ENCODE measurements around the gene FZD2.

FZD2 gene

GRCh38 chr17:44547625-44548267 lies 9.5 kb upstream of the FZD2 start:
- TF ChIP-seq, protein P1, sequence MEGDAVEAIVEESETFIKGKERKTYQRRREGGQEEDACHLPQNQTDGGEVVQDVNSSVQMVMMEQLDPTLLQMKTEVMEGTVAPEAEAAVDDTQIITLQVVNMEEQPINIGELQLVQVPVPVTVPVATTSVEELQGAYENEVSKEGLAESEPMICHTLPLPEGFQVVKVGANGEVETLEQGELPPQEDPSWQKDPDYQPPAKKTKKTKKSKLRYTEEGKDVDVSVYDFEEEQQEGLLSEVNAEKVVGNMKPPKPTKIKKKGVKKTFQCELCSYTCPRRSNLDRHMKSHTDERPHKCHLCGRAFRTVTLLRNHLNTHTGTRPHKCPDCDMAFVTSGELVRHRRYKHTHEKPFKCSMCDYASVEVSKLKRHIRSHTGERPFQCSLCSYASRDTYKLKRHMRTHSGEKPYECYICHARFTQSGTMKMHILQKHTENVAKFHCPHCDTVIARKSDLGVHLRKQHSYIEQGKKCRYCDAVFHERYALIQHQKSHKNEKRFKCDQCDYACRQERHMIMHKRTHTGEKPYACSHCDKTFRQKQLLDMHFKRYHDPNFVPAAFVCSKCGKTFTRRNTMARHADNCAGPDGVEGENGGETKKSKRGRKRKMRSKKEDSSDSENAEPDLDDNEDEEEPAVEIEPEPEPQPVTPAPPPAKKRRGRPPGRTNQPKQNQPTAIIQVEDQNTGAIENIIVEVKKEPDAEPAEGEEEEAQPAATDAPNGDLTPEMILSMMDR (conservative IDR thresholded peaks at IDR 0.05; ENCODE audit: control insufficient read depth, insufficient read depth, low read depth, low read length): no peak
- DNase-seq (ENCODE audit: low read depth): no peak
- no peak overlapping the region for H3K4me3 ChIP-seq (ENCODE audit: control insufficient read depth, low read depth, low read length)

DNA sequence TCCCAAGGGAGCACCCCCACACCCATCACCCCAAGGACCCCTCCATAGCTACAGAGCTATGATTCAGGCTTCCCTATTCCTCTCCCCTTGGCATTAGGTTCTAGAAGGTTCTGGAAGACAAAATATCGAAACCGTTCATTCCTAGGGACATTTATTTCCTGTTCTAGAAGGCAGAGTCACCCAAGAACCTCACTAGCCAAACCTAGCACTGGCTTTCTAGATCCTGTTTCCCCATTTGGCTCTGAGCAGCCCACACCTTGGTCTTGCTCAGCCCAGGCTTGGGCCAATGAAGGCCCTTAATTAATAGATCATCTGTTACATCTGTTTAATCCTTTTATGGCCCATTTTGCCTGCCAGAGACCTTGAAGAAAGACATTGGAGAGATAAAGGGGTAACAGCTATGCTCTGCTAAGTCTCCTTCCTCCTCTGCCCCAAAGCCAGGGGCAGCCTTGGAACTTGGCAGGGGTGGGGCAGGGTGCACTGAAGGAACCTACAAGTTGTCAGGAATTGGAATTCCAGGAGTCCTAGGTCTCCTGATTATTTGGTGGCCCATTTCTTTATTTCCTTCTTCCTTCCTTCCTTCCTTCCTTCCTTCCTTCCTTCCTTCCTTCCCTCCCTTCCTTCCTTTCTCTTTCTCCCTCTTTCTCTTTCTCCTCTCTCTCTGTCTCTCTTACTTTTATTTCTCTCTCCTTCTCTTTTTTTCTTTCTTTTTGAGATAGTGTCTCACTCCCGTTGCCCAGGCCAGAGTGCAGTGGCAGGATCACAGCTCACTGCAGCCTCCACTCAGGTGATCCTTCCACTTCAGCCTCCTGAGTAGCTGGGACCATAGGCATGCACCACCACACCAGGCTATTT lies 8.7 kb upstream of the FZD2 start:
- TF ChIP-seq, protein P1 (conservative IDR thresholded peaks at IDR 0.05; ENCODE audit: control insufficient read depth, insufficient read depth, low read depth, low read length): no peak
- H3K4me3 ChIP-seq (ENCODE audit: control insufficient read depth, low read depth, low read length): no peak overlapping the region
- DNase-seq (ENCODE audit: low read depth): no peak

DNA sequence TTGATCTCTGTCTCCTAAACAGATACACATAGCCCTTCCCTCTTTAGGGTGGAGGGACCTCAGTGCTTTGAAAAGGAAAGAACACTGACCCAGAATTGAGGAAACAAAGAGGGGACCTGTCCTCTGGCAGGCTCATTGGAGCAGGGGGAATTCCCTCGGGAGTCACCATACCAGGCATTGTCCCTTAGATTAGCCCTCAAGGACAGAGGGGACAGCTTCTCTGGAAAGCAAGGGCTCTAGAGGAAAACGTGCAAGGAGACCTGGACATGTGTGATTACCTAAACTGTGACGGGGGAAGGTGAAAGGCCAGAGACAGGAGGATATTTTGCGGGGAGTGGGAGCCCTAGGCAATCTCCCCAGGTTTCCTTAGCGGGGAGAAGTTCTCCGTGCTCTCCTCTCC lies 7.6 kb upstream of the FZD2 start:
- DNase-seq (ENCODE audit: low read depth): no peak
- H3K4me3 ChIP-seq (ENCODE audit: control insufficient read depth, low read depth, low read length): no peak overlapping the region
- TF ChIP-seq, protein P1 (conservative IDR thresholded peaks at IDR 0.05; ENCODE audit: control insufficient read depth, insufficient read depth, low read depth, low read length): no peak

DNA sequence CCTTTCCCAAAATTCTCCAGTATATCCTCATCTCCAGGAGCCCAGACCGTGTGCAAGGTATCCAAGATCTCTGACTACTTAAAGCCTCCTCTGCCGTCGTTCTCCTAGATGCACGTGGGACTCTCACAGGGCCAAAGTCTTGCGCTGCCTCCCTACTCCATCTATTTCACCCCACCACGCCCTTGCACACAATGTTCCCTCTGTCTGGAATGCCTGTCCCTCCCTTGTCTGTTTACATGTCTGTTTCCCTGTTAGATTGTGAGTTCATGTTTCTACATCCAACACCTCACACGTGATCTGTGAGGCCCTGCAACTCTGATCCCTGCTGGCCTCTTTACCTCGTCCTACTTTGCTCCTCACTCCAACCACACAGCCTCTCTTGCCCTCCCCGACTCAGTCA lies 4.9 kb upstream of the FZD2 start:
- TF ChIP-seq, protein P1 (conservative IDR thresholded peaks at IDR 0.05; ENCODE audit: control insufficient read depth, insufficient read depth, low read depth, low read length): no peak
- no peak overlapping the region for H3K4me3 ChIP-seq (ENCODE audit: control insufficient read depth, low read depth, low read length)

GRCh38 chr17:44555099-44555498 lies 2.2 kb upstream of the FZD2 start:
- no peak overlapping the region for H3K4me3 ChIP-seq (ENCODE audit: control insufficient read depth, low read depth, low read length)
- TF ChIP-seq, protein P1 (conservative IDR thresholded peaks at IDR 0.05; ENCODE audit: control insufficient read depth, insufficient read depth, low read depth, low read length): no peak
- no peak for DNase-seq (ENCODE audit: low read depth)

More for the DNA sequence above, 4.9 kb upstream of the FZD2 start:
- no peak for DNase-seq (ENCODE audit: low read depth)

DNA sequence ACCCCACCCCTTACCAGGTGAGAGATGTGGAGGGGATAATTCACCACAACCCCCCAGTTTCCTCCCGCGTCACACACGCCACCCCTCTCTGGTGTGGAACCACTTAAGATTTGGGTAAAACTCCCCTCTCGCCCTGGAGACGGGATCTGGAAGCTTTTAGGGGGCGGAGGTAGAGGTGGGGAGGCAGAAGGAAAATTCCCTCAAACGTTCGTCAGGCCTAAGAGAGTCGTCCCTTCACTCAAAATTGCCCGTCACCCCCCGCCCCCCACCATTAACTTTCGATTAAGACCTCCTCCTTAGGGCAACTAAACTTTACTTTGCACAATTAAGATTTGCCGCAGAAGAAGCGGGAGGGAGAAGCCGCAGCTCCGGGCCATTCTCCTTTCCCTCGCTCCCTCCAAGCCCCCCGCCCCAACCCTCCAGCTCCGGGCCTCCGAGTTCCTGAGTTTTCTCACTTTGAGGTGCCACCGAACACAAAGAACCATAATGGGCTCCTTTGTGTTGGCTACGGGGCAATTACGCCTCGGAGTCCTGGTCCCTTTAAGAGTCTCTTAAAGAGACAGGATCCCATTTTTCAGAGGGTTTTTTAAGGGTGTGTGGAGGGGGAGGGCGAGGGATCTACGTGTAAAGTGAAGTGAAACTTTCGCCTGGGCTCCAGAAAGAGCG lies 985 bp upstream of the FZD2 start:
- DNase-seq (ENCODE audit: low read depth): peak; percentile 43
- peak overlapping the region; percentile 78 for H3K4me3 ChIP-seq (ENCODE audit: control insufficient read depth, low read depth, low read length)
- TF ChIP-seq, protein P1 (conservative IDR thresholded peaks at IDR 0.05; ENCODE audit: control insufficient read depth, insufficient read depth, low read depth, low read length): no peak

Measured in fibroblast of mammary gland (primary cell).